Stimulated activated CD4-positive, alpha-beta T cell treated with anti-CD3 and anti-CD28 coated beads, Interleukin-15, amount 100 ng/mL, for 48 hours (primary cell): ENCODE measurements around the gene LCN10.
A peak's percentile ranks its signal among the peaks of the same experiment; 100 is the strongest.
"Not testable (repeated sequence)": the region's sequence is repeated elsewhere in the genome, so short reads cannot be mapped to it uniquely, and the experiment has no call there.

ENCODE experiments used
- DNase-seq, 2 donors: peaks; one replicate each; pipeline ENCODE4 v3.0.0-alpha.2; 2020; ENCODE audit warnings: low read depth in 2 of 2

The LCN10 gene

DNA sequence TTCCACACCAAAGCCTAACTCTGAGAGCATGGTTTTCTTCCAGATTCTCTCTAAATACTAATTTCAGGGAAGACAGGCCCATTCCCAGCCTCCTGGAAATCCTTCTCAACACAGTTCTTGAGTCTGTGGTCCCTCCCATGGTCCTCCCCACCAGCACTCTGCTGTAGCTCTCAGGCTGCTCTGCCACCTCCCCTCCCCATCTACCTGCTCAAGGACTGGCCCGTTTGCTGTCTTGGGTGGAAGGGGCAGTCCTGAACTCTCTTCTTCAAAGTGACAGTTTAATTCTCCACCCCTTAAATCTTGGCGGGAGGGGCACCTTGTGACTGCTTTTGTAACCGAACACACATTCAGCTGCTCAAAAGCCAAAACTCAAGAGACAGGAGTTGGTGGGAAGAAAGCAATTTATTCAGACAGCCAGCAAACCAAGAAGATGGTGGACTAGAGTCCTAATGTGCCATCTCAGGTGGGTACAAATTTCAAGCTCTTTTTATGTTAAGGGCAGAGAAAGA lies 29.2 kb upstream of the LCN10 start:
- DNase-seq = no peak

DNA sequence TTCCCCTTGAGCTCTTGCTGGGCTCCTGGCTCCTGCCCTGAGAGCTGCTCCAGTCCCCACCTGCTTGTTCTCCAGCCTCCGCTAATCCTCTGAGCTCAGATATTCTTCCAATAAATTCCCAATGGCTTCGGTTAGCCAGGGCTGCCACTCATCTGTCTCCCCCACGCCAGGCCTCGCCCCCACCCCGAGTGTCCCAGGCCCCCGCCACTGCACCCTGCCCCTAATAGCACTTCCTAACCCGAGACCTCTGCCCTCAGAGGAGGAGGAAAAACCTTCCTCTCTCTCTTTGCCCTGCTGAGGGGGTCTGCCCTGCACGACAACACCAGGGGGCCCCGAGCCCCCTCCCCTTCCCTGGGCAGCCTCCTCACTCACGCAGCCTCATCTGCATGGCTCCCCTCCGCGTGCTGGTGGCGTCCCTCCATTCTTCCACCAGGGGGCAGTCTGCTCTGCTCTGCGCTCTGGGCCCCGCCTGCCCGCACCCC lies 27.0 kb upstream of the LCN10 start:
- DNase-seq = peak in 1 of 2 donors; percentile 58

DNA sequence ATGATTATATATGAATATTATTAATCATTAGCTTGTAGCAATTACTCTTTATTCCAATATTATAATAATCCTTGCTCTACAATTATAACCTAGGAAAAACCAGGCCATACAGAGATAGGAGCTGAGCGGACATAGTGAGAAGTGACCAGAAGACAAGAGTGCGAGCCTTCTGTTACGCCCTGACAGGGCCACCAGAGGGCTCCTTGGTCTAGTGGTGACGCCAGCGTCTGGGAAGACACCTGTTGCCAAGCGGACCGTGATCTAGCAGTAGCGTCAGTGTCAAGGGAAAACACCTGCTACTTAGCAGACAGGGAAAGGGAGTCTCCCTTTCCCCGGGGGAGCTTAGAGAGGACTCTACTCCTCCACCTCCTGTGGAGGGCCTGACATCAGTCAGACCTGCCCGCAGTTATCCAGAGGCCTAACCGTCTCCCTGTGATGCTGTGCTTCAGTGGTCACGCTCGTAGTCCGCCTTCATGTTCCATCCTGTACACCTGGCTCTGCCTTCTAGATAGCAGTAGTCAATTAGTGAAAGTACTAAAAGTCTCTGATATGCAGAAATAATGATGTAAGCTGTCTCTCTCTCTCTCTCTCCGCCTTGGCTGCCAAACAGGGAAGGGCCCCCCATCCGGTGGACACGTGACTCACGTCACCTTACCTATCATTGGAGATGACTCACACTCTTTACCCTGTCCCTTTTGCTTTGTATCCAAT lies 23.8 kb upstream of the LCN10 start:
- peak; percentile 42 to 45 for DNase-seq

DNA sequence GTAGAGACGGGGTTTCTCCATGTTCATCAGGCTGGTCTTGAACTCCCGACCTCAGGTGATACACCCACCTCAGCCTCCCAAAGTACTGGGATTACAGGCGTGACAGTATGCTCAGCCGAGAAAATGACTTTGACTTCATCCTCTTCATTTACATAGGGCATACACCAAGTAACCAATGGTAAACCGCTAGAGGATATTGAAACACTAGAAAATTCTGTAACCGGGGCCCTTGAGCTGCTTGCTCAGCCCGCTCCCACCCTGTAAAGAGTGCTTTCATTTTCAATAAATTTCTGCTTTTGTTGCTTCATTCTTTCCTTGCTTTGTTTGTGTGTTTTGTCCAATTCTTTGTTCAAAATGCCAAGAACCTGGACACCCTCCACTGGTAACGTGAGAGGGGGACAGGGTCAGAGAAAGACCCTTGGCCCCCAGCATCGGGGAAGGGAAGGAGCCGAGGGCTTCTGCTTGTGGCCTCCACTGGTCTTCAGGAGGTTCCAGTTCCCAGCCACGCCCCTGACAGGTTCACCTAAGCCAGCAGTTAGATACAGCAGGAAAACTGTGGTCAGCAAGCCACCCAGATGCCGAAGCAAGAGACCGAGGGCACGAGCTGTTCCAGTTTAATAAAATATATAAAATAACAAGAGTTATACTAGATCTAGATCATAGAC lies 23.1 kb upstream of the LCN10 start:
- not testable (repeated sequence) for DNase-seq

DNA sequence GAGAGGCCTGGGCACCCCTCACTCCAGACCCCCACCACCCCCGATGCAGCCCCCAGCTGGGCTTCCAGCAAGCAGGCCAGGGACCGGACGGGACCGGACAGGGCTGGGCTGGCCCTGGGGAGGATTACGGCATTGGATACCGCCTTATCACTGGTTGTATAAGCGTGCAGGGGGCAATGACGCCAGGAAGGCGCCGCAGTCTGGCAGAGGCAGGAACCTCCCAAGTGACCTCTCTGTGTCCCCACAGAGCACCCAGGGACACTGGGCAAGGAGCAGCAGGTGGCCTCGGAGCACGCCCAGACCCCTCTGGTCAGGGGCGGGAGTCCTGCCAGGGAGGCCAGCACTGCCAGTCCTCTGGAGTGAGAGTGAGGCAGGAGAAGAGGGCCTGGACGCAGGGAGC lies 22.3 kb upstream of the LCN10 start:
- no peak for DNase-seq

DNA sequence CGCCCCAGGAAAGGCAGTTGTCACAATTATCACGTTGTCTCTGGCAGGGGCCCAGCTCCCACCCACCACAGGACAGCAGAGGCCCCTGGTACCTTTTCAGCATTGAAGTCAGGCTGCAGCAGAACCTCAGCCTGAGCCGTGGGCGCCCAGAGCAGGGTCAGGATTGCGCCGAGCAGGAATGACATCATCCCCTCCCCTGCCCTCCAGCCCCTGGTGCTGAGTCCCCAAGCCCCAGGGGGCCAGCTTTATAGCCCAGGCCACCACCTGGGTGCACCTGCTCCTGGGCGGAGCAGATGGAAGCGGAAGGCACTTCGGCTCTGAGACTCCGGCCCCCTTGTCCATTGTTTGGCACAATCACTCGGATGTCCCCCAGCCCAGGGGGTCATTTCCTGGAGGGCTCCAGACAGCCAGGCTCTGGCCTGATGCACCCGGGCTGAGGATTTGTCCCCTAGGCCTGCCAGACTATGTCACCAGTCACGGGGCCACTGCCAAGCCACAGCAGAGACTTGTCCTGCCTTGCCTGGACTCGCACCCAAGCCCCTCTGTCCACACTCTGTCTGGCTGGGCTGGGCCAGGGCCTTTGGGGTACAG lies 21.7 kb upstream of the LCN10 start, which contains the start of gene LCN15:
Gene LCN15, minus strand, starts transcription at position 218 of the 591 bp plus-strand sequence. Its CDS starts 30 bp downstream, at position 188.
- no peak for DNase-seq

DNA sequence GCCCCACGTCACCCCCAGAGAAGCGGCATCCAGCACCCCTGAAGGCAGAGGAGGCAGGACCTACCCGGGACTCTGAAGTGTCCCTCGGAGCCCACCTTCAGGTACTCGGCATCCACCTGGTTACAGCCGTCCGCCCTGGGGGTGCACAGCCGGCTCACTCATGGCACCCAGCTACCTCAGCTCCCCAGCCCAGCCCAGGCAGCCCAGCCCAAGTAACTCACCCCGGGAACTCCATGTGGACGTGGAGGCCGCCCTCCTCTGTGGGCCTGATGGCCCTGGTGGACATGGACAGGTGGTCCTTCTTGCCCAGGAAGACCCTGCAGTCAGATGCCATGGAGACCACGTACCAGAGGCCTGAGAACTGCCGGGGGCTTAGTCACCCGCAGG lies 20.9 kb upstream of the LCN10 start:
- DNase-seq = no peak

DNA sequence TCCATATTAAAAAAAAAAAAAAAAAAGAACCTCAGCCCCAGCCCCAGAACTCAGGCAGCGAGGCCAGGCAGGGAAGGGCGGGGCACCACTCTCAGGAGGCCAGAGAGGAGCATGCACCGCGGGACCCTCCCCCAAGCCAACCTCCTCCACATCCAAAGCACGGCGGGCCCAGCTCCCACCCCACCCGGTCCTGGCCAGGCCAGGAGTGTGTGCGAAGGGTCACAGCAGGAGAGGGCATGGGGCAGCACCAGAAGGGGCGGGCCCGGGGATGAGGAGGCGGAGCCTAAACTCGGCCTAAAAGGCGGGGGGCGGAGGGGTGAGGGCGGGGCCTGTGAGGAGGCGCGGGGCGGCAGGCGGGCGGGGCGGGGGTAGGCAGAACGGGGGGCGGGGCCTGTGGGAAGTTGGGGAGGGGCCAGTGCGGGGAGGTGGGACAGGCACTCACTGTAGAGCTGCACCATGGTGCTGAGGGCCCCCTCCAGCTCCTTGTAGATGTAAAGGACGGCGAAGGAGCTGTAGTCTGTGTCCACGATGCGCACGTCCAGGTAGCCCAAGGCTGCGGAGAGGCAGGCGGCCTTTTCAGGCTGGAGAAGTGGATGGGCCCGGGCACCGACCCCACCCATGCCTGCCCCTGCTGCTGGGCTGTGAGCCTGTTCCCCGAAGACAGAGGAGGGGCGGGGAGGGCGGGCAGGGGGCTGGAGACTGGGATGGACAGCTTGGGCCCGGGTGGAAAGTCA lies 20.3 kb upstream of the LCN10 start:
- DNase-seq = peak; percentile 26 to 51

DNA sequence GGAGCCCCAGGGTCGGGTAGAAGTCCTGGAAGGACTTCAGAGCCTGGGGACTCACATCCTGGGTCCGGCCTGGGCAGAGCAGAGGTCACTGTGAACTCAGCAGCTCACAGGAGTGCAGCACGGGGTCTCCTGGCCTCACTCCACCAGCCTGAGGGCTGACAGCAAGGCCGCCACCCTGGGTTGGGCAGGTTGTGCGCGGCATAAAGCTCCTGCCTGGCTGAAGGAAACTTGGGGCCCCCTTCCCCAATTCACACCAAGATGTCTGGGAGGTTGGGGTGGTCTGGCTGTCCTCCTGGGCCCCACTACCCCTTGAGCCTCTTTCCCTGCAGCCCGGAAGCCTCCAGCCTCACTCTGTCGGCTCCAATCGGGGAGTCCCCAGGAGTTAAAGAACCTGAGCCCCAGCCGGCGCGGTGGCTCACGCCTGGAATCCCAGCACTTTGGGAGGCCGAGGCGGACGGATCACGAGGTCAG lies 19.5 kb upstream of the LCN10 start:
- DNase-seq = no peak

DNA sequence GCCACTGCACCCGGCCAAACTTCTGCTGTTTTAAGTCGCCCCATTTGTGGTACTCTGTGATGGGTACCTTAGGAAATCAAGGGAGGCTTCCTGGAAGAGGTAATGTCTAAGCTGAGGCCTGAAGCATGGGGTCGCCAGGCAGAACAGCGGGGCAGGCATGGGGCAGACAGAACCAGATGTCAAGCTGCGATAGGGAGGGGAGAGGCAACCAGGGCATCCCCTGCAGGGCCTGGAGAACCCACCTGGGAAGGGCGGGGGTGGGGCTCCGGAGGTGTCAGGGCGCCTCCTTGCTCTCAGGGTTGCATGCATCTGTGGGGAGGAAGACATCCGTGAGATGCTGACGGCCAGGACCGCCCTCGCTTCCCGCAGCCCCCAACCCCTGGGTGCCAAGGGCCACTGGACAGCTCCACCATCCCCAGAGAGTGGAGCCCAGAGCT lies 18.8 kb upstream of the LCN10 start:
- DNase-seq = no peak

DNA sequence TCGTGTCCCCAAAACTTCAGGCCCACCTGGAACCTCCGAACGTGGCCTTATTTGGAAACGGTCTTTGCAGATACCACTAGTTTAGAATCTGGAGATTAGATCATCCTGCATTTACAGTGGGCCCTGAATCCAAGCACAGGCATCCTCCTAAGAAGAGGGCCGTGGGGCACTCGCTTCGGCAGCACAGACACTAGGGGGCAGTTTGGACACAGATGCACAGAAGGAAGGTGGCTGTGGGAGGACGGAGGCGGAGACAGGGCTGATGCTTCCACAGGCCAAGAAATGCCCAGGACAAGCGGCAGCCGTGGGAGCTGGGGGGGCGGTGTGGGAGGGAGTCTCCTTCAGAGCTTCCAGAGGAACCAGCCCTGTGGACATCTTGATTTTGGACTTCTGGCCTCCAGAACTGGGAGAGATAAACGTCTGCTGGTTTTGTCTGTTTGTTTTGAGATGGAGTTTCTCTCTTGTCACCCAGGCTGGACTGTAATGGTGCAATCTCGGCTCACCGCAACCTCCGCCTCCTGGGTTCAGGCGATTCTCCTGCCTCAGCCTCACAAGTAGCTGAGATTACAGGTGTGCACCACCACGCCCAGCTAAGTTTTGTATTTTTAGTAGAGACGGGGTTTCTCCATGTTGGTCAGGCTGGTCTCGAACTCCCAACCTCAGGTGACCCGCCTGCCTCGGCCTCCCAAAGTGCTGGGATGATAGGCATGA lies 18.2 kb upstream of the LCN10 start:
- not testable (repeated sequence) for DNase-seq

DNA sequence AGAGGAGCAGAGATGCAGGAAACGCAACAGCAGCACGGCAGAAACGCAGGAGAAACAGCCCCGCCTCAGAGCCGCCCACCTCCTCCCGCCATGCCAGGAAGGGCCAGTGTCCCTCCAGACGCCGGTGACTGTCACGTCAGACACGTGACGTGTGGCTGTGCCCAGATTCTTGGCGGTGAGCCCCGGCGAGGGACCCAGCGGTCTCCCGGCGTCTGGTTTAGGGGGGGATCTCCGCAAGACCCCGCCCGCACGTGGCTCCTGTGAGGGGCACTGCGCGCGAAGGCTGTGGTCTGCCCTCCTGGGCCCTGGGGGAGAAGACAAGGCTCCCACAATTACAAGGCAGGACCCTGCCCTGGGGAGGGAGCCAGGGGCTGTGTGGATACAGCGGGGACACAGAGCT lies 17.7 kb upstream of the LCN10 start:
- no peak for DNase-seq

DNA sequence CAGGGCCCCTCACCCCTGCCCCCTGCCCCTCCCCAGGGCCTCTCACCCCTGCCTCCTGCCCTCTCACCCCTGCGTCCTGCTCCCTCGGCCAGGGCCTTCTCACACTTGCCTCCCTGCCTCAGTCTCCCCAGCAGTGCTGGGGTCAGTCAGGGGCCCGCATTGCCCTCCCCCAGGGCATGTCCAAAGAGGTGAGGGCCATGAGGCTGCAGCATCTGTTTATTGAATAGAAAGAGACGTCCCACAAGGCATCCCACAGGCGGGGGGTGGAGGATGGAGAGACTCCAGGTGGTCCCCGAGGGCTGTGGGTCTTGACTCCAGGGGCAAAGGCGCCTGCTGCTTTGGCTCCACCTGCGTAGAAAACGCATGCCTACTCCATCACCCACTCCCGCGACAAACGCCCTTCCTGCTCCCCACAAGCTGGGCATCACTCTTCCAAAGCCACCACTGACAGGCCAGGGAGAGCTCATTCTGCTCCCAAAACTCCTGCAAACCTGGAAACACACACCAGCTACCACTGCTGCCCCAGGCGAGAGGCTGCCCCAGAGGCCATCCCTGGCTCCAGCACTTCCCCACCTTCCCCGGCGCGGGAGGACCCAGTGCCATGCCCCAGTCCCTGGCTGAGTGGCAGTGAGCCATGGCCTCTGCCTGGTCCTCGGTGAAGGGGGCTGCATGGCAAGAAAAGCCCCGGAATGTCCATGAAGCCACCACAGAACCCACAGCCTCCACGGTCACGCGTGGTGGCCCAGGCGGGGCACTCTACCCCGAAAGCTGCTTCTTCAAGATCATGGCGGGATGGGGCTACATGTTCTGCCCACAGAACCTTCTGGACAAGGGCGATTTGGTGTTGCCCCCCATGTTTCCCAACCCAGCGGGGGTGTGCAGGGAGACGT lies 16.9 kb upstream of the LCN10 start:
- DNase-seq = no peak

DNA sequence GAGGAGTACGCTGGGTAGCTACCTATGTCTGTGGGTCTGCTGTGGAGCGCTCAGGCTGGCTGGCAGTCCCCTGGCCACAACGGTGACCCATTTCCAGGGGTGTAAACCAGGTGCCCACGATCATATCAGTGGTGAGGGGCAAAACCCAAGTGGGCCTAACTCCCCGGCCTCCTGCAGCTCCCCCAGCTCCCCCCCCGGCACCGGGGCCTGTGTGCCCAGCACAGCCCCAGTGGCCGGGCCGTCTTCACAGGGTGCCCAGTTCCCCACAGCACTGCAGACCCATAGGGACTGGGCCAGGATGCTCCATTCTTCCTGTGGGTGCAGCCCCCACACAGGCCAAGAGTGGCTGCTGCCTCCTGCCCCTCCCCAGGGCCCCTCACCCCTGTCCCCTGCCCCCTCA lies 16.3 kb upstream of the LCN10 start:
- no peak for DNase-seq

DNA sequence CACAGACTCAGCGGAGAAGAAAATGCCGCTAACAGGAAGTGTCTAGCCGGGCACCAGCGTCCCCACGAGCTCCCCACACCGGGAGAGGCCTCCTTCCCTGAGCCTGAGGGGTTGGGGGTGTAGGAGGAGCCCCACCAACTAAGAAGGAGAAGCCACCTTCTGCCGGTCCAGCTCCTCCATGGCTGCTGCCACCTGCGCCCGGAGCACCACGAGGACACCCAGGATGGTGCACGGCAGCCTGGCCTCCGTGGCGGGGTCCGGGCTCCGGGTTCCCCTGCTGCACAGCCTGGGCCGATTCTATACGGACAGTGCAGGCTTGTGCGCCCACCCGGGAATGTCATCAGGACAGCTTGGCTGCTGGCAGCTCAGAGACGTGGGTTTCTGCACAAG lies 15.0 kb upstream of the LCN10 start:
- DNase-seq = no peak

DNA sequence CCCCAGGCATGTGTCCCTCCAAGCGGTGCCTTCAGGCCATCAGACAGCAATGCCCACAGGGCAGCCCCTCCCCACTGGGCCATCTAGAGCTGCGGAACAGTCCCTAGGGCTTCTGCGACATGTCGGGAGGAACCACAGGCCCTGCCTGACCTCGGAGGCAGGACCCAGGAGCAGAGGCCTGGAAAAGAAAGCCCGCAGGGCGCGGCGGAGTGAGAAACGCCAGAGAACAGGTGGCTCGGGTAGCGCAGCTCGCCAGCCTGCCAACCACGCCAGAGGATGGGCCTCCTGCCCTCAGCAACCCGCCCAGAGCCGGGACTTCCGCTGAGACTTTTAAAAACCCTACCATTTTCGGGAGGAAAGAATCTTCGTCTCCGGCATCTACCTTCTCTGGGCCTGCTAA lies 14.6 kb upstream of the LCN10 start:
- DNase-seq = no peak

DNA sequence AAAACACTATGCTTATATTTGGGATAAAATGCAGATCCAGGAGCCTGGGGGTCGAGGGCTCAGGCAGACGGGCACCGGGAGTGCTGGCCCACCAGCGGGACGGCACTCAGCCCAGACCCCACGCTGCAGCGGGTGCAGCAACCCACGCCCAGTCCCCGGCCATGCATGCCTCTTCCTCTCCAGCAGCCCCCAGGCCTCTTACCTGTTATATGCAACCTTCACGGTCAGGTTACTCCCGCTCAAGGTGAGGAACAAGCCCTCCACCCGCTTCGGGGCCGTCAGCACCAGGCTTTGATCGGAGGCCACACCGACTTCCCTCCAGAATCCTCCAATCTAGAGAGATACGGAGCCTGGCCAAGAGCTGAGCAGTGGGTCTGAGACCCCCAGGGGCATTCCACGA lies 14.1 kb upstream of the LCN10 start:
- DNase-seq = no peak

DNA sequence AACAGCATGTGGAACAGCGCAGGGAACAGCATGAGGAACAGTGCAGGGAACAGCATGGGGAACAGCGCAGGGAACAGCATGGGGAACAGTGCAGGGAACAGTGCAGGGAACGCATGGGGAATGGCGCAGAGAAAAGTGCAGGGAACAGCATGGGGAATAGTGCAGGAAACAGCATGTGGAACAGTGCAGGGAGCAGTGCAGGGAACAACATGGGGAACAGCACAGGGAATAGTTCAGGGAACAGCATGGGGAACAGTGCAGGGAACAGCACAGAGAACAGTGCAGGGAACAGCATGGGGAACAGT lies 13.3 kb upstream of the LCN10 start:
- no peak for DNase-seq

DNA sequence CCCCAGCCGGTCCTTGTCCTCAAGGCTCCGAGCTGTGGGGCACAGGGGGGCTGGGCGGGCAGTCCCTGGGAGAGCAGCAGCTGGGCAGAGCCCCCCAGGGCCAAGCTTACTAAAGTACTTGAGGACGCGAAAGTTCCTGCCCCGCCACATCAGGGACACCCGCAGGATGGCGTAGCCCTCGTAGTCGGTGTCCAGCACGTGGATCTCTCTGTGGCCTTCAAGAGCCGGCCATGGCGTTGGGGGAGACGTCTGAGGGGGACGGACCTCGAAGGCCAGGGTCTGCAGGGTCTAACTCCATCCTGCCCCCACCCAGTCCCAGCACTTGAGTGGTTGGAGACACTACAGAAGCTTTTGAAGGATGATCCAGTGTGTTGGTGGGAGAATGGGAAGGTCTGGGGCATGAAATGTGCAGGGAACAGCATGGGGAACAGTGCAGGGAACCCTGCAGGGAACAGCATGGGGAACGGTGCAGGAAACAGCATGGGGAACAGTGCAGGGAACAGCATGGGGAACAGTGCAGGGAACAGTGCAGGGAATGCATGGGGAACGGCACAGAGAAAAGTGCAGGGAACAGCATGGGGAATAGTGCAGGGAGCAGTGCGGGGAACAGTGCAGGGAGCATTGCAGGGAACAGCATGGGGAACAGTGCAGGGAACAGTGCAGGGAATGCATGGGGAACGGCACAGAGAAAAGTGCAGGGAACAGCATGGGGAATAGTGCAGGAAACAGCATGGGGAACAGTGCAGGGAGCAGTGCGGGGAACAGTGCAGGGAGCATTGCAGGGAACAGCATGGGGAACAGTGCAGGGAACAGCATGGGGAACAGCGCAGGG lies 12.8 kb upstream of the LCN10 start:
- DNase-seq = not testable (repeated sequence)
